CD4-positive, alpha-beta T cell (primary cell): Measurements from ENCODE around the gene PTGES2. TPM values are rescaled to one million over a fixed set of nuclear protein-coding genes. Genes with fewer than 3 reads are reported as not detected.
"Not testable (repeated sequence)": the region's sequence is repeated elsewhere in the genome, so short reads cannot be mapped to it uniquely, and the experiment has no call there.

ENCODE experiments used
- ATAC-seq: fragments of 200-7000 bp; cut with Tn5 transposase; one replicate; pipeline ENCODE4 v1.10.0; 2022; ENCODE audit warnings: mild to moderate bottlenecking; ENCODE audit not compliant: poor library complexity
- CTCF ChIA-PET: fragments of 350-600 bp; sonication (Branson Sonifier 250); formaldehyde crosslinking; loops from one replicate; lab custom pipeline; 2021; ENCODE audit warnings: antibody characterized with exemption, inconsistent platforms; lab: Charles Lee
- POLR2A ChIA-PET: fragments of 350-600 bp; sonication (Branson Sonifier 250); formaldehyde crosslinking; loops from one replicate; lab custom pipeline; 2021; ENCODE audit warnings: antibody characterized with exemption, inconsistent platforms; lab: Charles Lee
- DNase-seq, 14 experiments: peaks; one replicate each; pipeline ENCODE4 v3.0.0-alpha.2; 2013 to 2020; ENCODE audit warnings: mixed read lengths in 2 of 14
- H3K27ac ChIP-seq, 2 donors: one replicate each; pipeline versions ENCODE4 v1.5.1 to v1.7.0; 2013; ENCODE audit warnings: low read length in 2 of 2, low read depth in 1 of 2, mild to moderate bottlenecking in 1 of 2
- H3K27me3 ChIP-seq, 2 experiments: 1 replicate in 1 of 2; 2 replicates in 1 of 2; pipeline versions ENCODE4 v1.6.1 to v1.7.0; 2013; ENCODE audit warnings: low read length in 2 of 2, control low read depth in 1 of 2, mild to moderate bottlenecking in 1 of 2, moderate library complexity in 1 of 2; ENCODE audit not compliant: insufficient read depth in 2 of 2, control insufficient read depth in 1 of 2
- H3K36me3 ChIP-seq: one replicate; pipeline ENCODE4 v1.6.1; 2013; ENCODE audit warnings: low read length, control low read depth; ENCODE audit not compliant: insufficient read depth
- H3K4me1 ChIP-seq: one replicate; pipeline ENCODE4 v1.6.1; 2013; ENCODE audit warnings: low read length, control low read depth; ENCODE audit not compliant: insufficient read depth
- H3K4me3 ChIP-seq: one replicate; pipeline ENCODE4 v1.5.1; 2013; ENCODE audit warnings: mild to moderate bottlenecking, low read length, moderate library complexity
- H3K9me3 ChIP-seq, 2 experiments: 1 replicate in 1 of 2; 2 replicates in 1 of 2; pipeline versions ENCODE4 v1.6.1 to v1.7.0; 2013; ENCODE audit warnings: low read length in 2 of 2, mild to moderate bottlenecking in 2 of 2, control low read depth in 1 of 2, moderate library complexity in 1 of 2; ENCODE audit not compliant: control insufficient read depth in 1 of 2, insufficient read depth in 1 of 2
- H3K27ac Mint-ChIP-seq: one replicate; pipeline ENCODE4 v1.8.0; 2020; ENCODE audit warnings: mixed read lengths
- H3K27me3 Mint-ChIP-seq: one replicate; pipeline ENCODE4 v1.8.0; 2021; ENCODE audit warnings: mixed read lengths
- H3K36me3 Mint-ChIP-seq: one replicate; pipeline ENCODE4 v1.8.0; 2021; ENCODE audit warnings: low read depth, mixed read lengths
- H3K4me1 Mint-ChIP-seq: one replicate; pipeline ENCODE4 v1.8.0; 2021; ENCODE audit warnings: low read depth, mixed read lengths
- H3K4me3 Mint-ChIP-seq: one replicate; pipeline ENCODE4 v1.8.0; 2020; ENCODE audit warnings: mild to moderate bottlenecking, mixed read lengths
- H3K9me3 Mint-ChIP-seq: one replicate; pipeline ENCODE4 v1.8.0; 2020; ENCODE audit warnings: mixed read lengths
- intact Hi-C, 2 experiments: fragments of 100-400 bp; cut with DNase I in 1 of 2; cut with micrococcal nuclease in 1 of 2; formaldehyde crosslinking; loops; one replicate each; pipeline versions ENCODE4 v1.15.1 to v1.9.0; 2023 to 2025; cut with DNase I, micrococcal nuclease
- total RNA-seq, 174 experiments: library from RNA in 2 of 174; stranded (reverse) in 2 of 174; gene quantifications; one replicate each; pipeline ENCODE4 v1.2.3 and lab custom pipeline; 2021 to 2026
- TF ChIP-seq, protein P1 (sequence below): fragments of 200-600 bp; IDR thresholded peaks from one replicate; pipeline ENCODE4 v1.8.0; 2022; ENCODE audit warnings: antibody characterized with exemption, mild to moderate bottlenecking

The PTGES2 gene
- total RNA-seq, 2 experiments from 2014 or later: 43.7 to 43.8 TPM

DNA sequence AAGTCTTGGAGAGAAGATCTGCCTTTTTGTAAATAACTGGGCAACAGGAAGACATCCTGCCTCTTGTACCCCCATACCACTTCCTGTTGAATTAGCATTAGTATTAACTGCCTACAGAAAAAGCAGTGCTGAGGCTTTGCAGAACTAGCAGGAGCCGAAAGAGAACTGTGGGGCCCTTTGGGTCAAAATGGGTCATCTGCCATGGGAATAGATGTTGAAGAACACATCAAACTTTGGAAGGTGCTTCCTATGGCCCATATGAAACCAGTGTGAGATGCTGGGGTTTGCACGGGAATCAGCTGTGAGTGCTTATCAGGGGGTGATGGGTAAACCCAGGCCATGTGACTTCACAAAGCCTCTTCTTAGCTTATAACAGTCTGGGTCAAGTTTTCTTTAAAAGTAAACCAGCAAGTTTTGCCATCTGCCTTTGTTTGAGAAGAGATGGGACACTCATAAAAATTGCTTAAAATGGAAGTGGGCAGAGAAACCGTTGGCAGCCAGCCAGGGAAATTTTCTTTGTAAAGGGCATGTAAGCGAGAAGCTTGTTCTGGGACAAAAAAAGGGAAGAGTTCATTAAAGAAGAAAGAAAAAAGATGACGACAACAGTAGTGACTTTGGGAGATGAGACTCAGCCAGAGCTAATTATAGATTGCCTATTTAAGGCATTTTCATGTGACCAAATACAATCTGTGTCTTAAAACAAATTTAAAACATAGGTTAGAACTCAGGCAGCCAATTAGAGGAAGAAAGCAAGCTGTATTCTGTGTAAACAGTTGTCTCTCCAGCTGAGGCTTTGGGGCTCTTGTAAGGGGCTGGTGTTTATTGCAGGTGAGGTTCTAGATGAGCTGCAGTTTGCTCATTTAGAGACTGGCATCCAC is 55.1 kb downstream of the PTGES2 start:
- ATAC-seq (no peak), DNase-seq (peak in 10 of 14 experiments; percentile 19 to 83 (median 45))
- Histone ChIP-seq H3K4me1 (peaks cover 80% of the 10 kb centered on the region), H3K36me3 (peaks cover 4% of the 10 kb centered on the region), H3K4me3 (peak overlapping the region; percentile 52), H3K27ac (peak overlapping the region; percentile 65 to 71), H3K27me3 (no peaks in the 10 kb centered on the region), H3K9me3 (no peaks in the 10 kb centered on the region)
- H3K36me3 Mint-ChIP-seq: peaks cover 11% of the 10 kb centered on the region
- H3K9me3 Mint-ChIP-seq: no peaks in the 10 kb centered on the region
- no peaks in the 10 kb centered on the region for H3K27me3 Mint-ChIP-seq
- peaks cover 43% of the 10 kb centered on the region for H3K4me1 Mint-ChIP-seq
- peak overlapping the region; percentile 88 for H3K4me3 Mint-ChIP-seq
- peak overlapping the region; percentile 88 for H3K27ac Mint-ChIP-seq
- intact Hi-C loops: loop anchor here in 1 of 2 experiments (1.0 kb wide), 1 partner anchor 12 kb away; no protein-coding TSS in a partner anchor
- POLR2A ChIA-PET: interaction anchor here (0.6 to 4.2 kb wide), 31 partner anchors 8 to 622 kb away, joined by 3 to 35 read pairs (median 4); partner anchors contain the start of genes EEIG1, LRSAM1 and RPL12
- CTCF ChIA-PET: interaction anchor here (0.6 to 1.7 kb wide), 6 partner anchors 10 to 137 kb away, joined by 3 to 8 read pairs (median 5); no protein-coding TSS in a partner anchor
- TF ChIP-seq, protein P1, sequence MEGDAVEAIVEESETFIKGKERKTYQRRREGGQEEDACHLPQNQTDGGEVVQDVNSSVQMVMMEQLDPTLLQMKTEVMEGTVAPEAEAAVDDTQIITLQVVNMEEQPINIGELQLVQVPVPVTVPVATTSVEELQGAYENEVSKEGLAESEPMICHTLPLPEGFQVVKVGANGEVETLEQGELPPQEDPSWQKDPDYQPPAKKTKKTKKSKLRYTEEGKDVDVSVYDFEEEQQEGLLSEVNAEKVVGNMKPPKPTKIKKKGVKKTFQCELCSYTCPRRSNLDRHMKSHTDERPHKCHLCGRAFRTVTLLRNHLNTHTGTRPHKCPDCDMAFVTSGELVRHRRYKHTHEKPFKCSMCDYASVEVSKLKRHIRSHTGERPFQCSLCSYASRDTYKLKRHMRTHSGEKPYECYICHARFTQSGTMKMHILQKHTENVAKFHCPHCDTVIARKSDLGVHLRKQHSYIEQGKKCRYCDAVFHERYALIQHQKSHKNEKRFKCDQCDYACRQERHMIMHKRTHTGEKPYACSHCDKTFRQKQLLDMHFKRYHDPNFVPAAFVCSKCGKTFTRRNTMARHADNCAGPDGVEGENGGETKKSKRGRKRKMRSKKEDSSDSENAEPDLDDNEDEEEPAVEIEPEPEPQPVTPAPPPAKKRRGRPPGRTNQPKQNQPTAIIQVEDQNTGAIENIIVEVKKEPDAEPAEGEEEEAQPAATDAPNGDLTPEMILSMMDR: no peak

DNA sequence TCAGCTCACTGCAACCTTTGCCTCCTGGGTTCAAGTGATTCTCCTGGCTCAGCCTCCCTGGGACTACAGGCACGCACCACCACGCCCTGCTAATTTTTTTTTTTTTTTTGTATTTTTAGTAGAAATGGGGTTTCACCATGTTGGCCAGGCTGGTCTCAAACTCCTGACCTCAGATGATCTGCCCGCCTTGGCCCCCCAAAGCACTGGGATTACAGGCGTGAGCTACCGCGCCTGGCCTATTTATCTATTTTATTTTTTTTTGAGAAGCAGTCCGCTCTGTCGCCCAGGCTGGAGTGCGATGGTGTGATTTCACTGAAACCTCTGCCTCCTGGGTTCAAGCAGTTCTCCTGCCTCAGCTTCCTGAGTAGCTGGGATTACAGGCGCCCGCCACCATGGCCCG is 56.1 kb downstream of the PTGES2 start:
- DNase-seq, intact Hi-C loops, H3K9me3 Mint-ChIP-seq, H3K36me3 ChIP-seq, H3K27me3 ChIP-seq, H3K27me3 Mint-ChIP-seq, H3K9me3 ChIP-seq, H3K36me3 Mint-ChIP-seq, ATAC-seq: not testable (repeated sequence)
- peak overlapping the region; percentile 88 for H3K27ac Mint-ChIP-seq
- ChIA-PET POLR2A (interaction anchor here (0.6 to 4.2 kb wide), 17 partner anchors 9 to 117 kb away, joined by 3 to 35 read pairs (median 6); partner anchors contain the start of gene EEIG1), CTCF (interaction anchor here (0.6 to 1.6 kb wide), 2 partner anchors 46 to 137 kb away, joined by 3 to 8 read pairs; no protein-coding TSS in a partner anchor)
- H3K4me1 Mint-ChIP-seq: peaks cover 36% of the 10 kb centered on the region
- H3K4me3 Mint-ChIP-seq: peak overlapping the region; percentile 88
- Histone ChIP-seq H3K4me3 (peak overlapping the region; percentile 52), H3K4me1 (peaks cover 78% of the 10 kb centered on the region), H3K27ac (peak overlapping the region; percentile 65 to 71)

DNA sequence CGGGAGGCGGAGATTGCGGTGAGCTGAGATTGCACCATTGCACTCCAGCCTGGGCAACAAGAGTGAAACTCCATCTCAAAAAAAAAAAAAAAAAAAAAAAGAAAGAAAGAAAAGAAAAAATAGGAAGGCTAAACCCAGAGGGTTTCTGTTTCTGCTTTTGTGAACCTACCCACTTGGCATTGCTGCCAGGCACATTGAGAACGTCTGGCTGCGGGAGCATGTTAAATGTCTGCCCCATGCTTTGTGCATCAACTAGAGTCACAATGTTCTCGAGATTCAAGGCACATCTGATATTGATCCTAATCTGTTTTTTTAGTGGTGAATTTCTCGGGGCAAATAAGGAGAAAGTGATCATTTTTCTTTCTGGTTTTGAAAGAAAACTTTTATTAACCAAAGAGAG is 56.7 kb downstream of the PTGES2 start:
- intact Hi-C loops: no loop called here
- H3K27me3 Mint-ChIP-seq: no peaks in the 10 kb centered on the region
- peaks cover 41% of the 10 kb centered on the region for H3K4me1 Mint-ChIP-seq
- DNase-seq (no peak), ATAC-seq (no peak)
- Histone ChIP-seq H3K27ac (peak overlapping the region; percentile 65 to 71), H3K27me3 (no peaks in the 10 kb centered on the region), H3K4me3 (peak overlapping the region; percentile 9), H3K9me3 (no peaks in the 10 kb centered on the region), H3K36me3 (no peaks in the 10 kb centered on the region), H3K4me1 (peaks cover 81% of the 10 kb centered on the region)
- H3K36me3 Mint-ChIP-seq: peaks cover 6% of the 10 kb centered on the region
- TF ChIP-seq, protein P1: no peak
- ChIA-PET POLR2A (interaction anchor here (0.6 to 4.2 kb wide), 5 partner anchors 21 to 116 kb away, joined by 3 to 35 read pairs (median 7); no protein-coding TSS in a partner anchor), CTCF (interaction anchor here (0.6 kb wide), 1 partner anchor 17 kb away, joined by 3 read pairs; no protein-coding TSS in a partner anchor)
- no peaks in the 10 kb centered on the region for H3K9me3 Mint-ChIP-seq
- peak overlapping the region; percentile 84 for H3K27ac Mint-ChIP-seq
- H3K4me3 Mint-ChIP-seq: peak overlapping the region; percentile 82

Other genes with a start within 250 kb of the PTGES2 start
- 10 to 100 TPM; 93.1 to 97.5 TPM for gene ST6GALNAC6, start 228.1 kb downstream of the PTGES2 start, total RNA-seq
- 10 to 100 TPM; 28.7 to 30.2 TPM for gene ST6GALNAC4, start 210.7 kb downstream of the PTGES2 start, total RNA-seq
- gene PIP5KL1, start 197.0 kb downstream of the PTGES2 start, total RNA-seq: 1 to 10 TPM; 2.9 to 3.3 TPM
- 10 to 100 TPM; 41.7 to 47.6 TPM for gene DPM2, start 189.9 kb downstream of the PTGES2 start, total RNA-seq
- 100 to 1,000 TPM; 440 to 463 TPM for gene EEIG1, start 146.7 kb downstream of the PTGES2 start, total RNA-seq
- 10 to 100 TPM; 11.5 to 16.8 TPM for gene NAIF1, start 60.4 kb downstream of the PTGES2 start, total RNA-seq
- 10 to 100 TPM; 16.9 to 17.7 TPM for gene SLC25A25, start 59.5 kb downstream of the PTGES2 start, total RNA-seq
- not detected for gene LCN2, start 21.7 kb upstream of the PTGES2 start, total RNA-seq
- gene BBLN, start 32.5 kb upstream of the PTGES2 start, total RNA-seq: 10 to 100 TPM; 53.6 to 55.9 TPM
- 100 to 1,000 TPM; 106 to 107 TPM for gene CIZ1, start 63.8 kb upstream of the PTGES2 start, total RNA-seq
- 1 to 10 TPM; 1.8 to 2.5 TPM for gene DNM1, start 75.7 kb upstream of the PTGES2 start, total RNA-seq
- gene GOLGA2, start 148.3 kb upstream of the PTGES2 start, total RNA-seq: 10 to 100 TPM; 44.3 to 48.3 TPM
- 1 to 10 TPM; 3.0 to 4.1 TPM for gene SWI5, start 148.5 kb upstream of the PTGES2 start, total RNA-seq
- gene TRUB2, start 194.7 kb upstream of the PTGES2 start, total RNA-seq: 1 to 10 TPM; 4.8 to 6.5 TPM
- gene COQ4, start 195.1 kb upstream of the PTGES2 start, total RNA-seq: 10 to 100 TPM; 20.7 to 21.7 TPM
- gene SLC27A4, start 212.8 kb upstream of the PTGES2 start, total RNA-seq: 1 to 10 TPM; 2.2 to 3.1 TPM
- gene URM1, start 243.6 kb upstream of the PTGES2 start, total RNA-seq: 10 to 100 TPM; 28.4 to 28.8 TPM